HEK293T (cell line): ENCODE data around the gene C9orf85.
"Not testable (repeated sequence)": the region's sequence is repeated elsewhere in the genome, so short reads cannot be mapped to it uniquely, and the experiment has no call there.

Experiments
- CTCF ChIA-PET: fragments of 350-600 bp; formaldehyde crosslinking; extraction: SDS; loops from one replicate; lab custom pipeline; 2021; ENCODE audit warnings: antibody characterized with exemption, inconsistent platforms; lab: Yijun Ruan, JAX
- POLR2A ChIA-PET: fragments of 350-600 bp; formaldehyde crosslinking; extraction: SDS; loops from one replicate; lab custom pipeline; 2020; ENCODE audit warnings: antibody characterized with exemption, inconsistent platforms; lab: Yijun Ruan, JAX
- DNase-seq: peaks from one replicate; pipeline ENCODE4 v3.0.0; 2012; ENCODE audit warnings: mixed read lengths; ENCODE audit errors: extremely low spot score
- ARNT ChIP-seq: fragments of 450-650 bp; IDR thresholded peaks from 2 replicates; pipeline ENCODE4 v1.6.1; 2017; ENCODE audit warnings: mild to moderate bottlenecking
- BHLHE40 ChIP-seq: fragments of 450-650 bp; IDR thresholded peaks from 2 replicates; pipeline ENCODE4 v1.6.1; 2016; ENCODE audit warnings: mild to moderate bottlenecking, moderate library complexity, borderline replicate concordance
- CTBP1 ChIP-seq: fragments of 450-650 bp; IDR thresholded peaks from 2 replicates; pipeline ENCODE4 v1.6.1; 2016; ENCODE audit warnings: borderline replicate concordance
- ELF4 ChIP-seq: fragments of 450-650 bp; IDR thresholded peaks from 2 replicates; pipeline ENCODE4 v1.6.1; 2017; ENCODE audit warnings: antibody characterized with exemption
- FOXA1 ChIP-seq: fragments of 450-650 bp; IDR thresholded peaks from 2 replicates; pipeline ENCODE4 v1.6.1; 2016; ENCODE audit warnings: mild to moderate bottlenecking
- FOXK2 ChIP-seq: fragments of 450-650 bp; IDR thresholded peaks from 2 replicates; pipeline ENCODE4 v1.6.1; 2016; ENCODE audit warnings: mild to moderate bottlenecking
- FOXM1 ChIP-seq: fragments of 450-650 bp; IDR thresholded peaks from 2 replicates; pipeline ENCODE4 v1.6.1; 2017; ENCODE audit warnings: mild to moderate bottlenecking, borderline replicate concordance
- HDGF ChIP-seq: fragments of 450-650 bp; IDR thresholded peaks from 2 replicates; pipeline ENCODE4 v1.6.1; 2017; ENCODE audit warnings: antibody characterized with exemption, borderline replicate concordance
- L3MBTL2 ChIP-seq: fragments of 450-650 bp; conservative IDR thresholded peaks from 2 replicates; pipeline ENCODE4 v1.6.1; 2016; ENCODE audit warnings: mild to moderate bottlenecking
- LEF1 ChIP-seq: fragments of 450-650 bp; IDR thresholded peaks from 2 replicates; pipeline ENCODE4 v1.6.1; 2017; ENCODE audit warnings: mild to moderate bottlenecking, borderline replicate concordance
- NFRKB ChIP-seq: fragments of 450-650 bp; IDR thresholded peaks from 2 replicates; pipeline ENCODE4 v1.6.1; 2016; ENCODE audit warnings: mild to moderate bottlenecking, moderate library complexity
- PKNOX1 ChIP-seq: fragments of 450-650 bp; IDR thresholded peaks from 2 replicates; pipeline ENCODE4 v1.6.1; 2016
- SP1 ChIP-seq: fragments of 450-650 bp; IDR thresholded peaks from 2 replicates; pipeline ENCODE4 v1.6.1; 2017
- SUZ12 ChIP-seq: fragments of 450-650 bp; IDR thresholded peaks from 2 replicates; pipeline ENCODE4 v1.6.1; 2016; ENCODE audit warnings: mild to moderate bottlenecking
- TARDBP ChIP-seq: fragments of 450-650 bp; IDR thresholded peaks from 2 replicates; pipeline ENCODE4 v1.6.1; 2016
- ZNF384 ChIP-seq: fragments of 450-650 bp; IDR thresholded peaks from 2 replicates; pipeline ENCODE4 v1.6.1; 2016

C9orf85 gene

GRCh38 chr9:71941998-71942567 is 30.6 kb downstream of the C9orf85 start:
- CTCF ChIA-PET: no interaction called here
- POLR2A ChIA-PET: no interaction called here
- TF ChIP-seq HDGF: no peak
- peak; percentile 51; the same call in 1 of the 2 replicates for TF ChIP-seq PKNOX1
- DNase-seq: no peak

- CTCF ChIA-PET: interaction anchor here (0.7 kb wide), 1 partner anchor 31 kb away, joined by 6 read pairs; no protein-coding TSS in a partner anchor
- POLR2A ChIA-PET: no interaction called here
- DNase-seq: no peak
- no peak for TF ChIP-seq HDGF
- TF ChIP-seq ARNT: no peak
- TF ChIP-seq FOXA1: no peak
- TF ChIP-seq LEF1: no peak
- no peak for TF ChIP-seq ZNF384
- TF ChIP-seq SP1: no peak
Measured at GRCh38 chr9:71944754-71945375, 33.4 kb downstream of the C9orf85 start.

- CTCF ChIA-PET, POLR2A ChIA-PET, DNase-seq: not testable (repeated sequence)
Measured at GRCh38 chr9:71954652-71955051, 43.2 kb downstream of the C9orf85 start.

- ChIA-PET POLR2A (no interaction called here), CTCF (no interaction called here)
- DNase-seq: no peak
- no peak for TF ChIP-seq PKNOX1
- no peak for TF ChIP-seq NFRKB
- TF ChIP-seq HDGF: no peak
- no peak for TF ChIP-seq ELF4
- no peak for TF ChIP-seq SUZ12
- no peak for TF ChIP-seq LEF1
- TF ChIP-seq ARNT: no peak
- no peak for TF ChIP-seq SP1
Measured at GRCh38 chr9:71955300-71955915, 44.0 kb downstream of the C9orf85 start.

GRCh38 chr9:71962328-71962727 is 50.9 kb downstream of the C9orf85 start:
- POLR2A ChIA-PET: no interaction called here
- DNase-seq: no peak
- TF ChIP-seq FOXK2 (no peak), PKNOX1 (no peak), NFRKB (no peak), ZNF384 (no peak), SUZ12 (no peak), ELF4 (no peak), LEF1 (no peak), FOXA1 (no peak), L3MBTL2 (no peak), BHLHE40 (no peak), CTBP1 (no peak), FOXM1 (no peak), HDGF (no peak), TARDBP (no peak), ARNT (no peak), SP1 (no peak)
- CTCF ChIA-PET: no interaction called here

- POLR2A ChIA-PET, DNase-seq, CTCF ChIA-PET: not testable (repeated sequence)
Measured at GRCh38 chr9:71963471-71963996, 52.1 kb downstream of the C9orf85 start.

GRCh38 chr9:71965403-71965802 is 54.0 kb downstream of the C9orf85 start:
- CTCF ChIA-PET: no interaction called here
- POLR2A ChIA-PET: no interaction called here
- no peak for TF ChIP-seq CTBP1
- no peak for TF ChIP-seq ARNT
- no peak for TF ChIP-seq NFRKB
- no peak for TF ChIP-seq BHLHE40
- TF ChIP-seq FOXA1: no peak
- TF ChIP-seq HDGF: no peak
- no peak for TF ChIP-seq L3MBTL2
- no peak for TF ChIP-seq ELF4
- no peak for TF ChIP-seq ZNF384
- TF ChIP-seq SP1: no peak
- TF ChIP-seq SUZ12: no peak
- no peak for TF ChIP-seq TARDBP
- TF ChIP-seq FOXM1: no peak
- TF ChIP-seq PKNOX1: no peak
- TF ChIP-seq FOXK2: no peak
- TF ChIP-seq LEF1: no peak
- DNase-seq: no peak
